Naive B cell (primary cell): Measurements from ENCODE around the gene PPP2R1B. TPM values are rescaled to one million over a fixed set of nuclear protein-coding genes. Genes with fewer than 3 reads are reported as not detected.

Experiments used
- ATAC-seq, 2 donors: fragments of 150-1000 bp; cut with Tn5 transposase; 2 replicates each; pipeline ENCODE4 v1.10.0; 2021; ENCODE audit warnings: low read depth in 2 of 2, mild to moderate bottlenecking in 2 of 2, moderate library complexity in 2 of 2
- DNase-seq: peaks from one replicate; pipeline ENCODE4 v3.0.0; 2022
- H3K27ac Mint-ChIP-seq, 6 donors: one replicate each; pipeline ENCODE4 v1.8.0; 2020 to 2022; ENCODE audit warnings: mild to moderate bottlenecking in 6 of 6, mixed read lengths in 6 of 6, moderate library complexity in 5 of 6, inconsistent platforms in 2 of 6
- H3K27me3 Mint-ChIP-seq, 3 donors: one replicate each; pipeline ENCODE4 v1.8.0; 2021 to 2022; ENCODE audit warnings: mixed read lengths in 3 of 3, mild to moderate bottlenecking in 1 of 3
- H3K36me3 Mint-ChIP-seq, 2 donors: one replicate each; pipeline ENCODE4 v1.8.0; 2020 to 2022; ENCODE audit warnings: mixed read lengths in 2 of 2, inconsistent platforms in 1 of 2, mild to moderate bottlenecking in 1 of 2
- H3K4me1 Mint-ChIP-seq, 3 donors: one replicate each; pipeline ENCODE4 v1.8.0; 2020 to 2022; ENCODE audit warnings: mixed read lengths in 3 of 3, inconsistent platforms in 1 of 3, mild to moderate bottlenecking in 1 of 3, moderate library complexity in 1 of 3
- H3K4me3 Mint-ChIP-seq, 8 donors: one replicate each; pipeline ENCODE4 v1.8.0; 2020 to 2022; ENCODE audit warnings: mild to moderate bottlenecking in 8 of 8, mixed read lengths in 8 of 8, moderate library complexity in 8 of 8, inconsistent platforms in 2 of 8
- H3K9me3 Mint-ChIP-seq, 7 donors: one replicate each; pipeline ENCODE4 v1.8.0; 2020 to 2022; ENCODE audit warnings: mixed read lengths in 7 of 7, mild to moderate bottlenecking in 5 of 7, inconsistent platforms in 2 of 7, moderate library complexity in 1 of 7
- polyA plus RNA-seq, 6 donors: library from polyadenylated mRNA; unstranded; fragments of 300-500 nt; fragmentation: Illumina TruSeq; gene quantifications; one replicate each; pipeline ENCODE4 v1.2.3, GENCODE V29; 2021; ENCODE audit warnings: low read depth in 6 of 6

Gene PPP2R1B
- polyA plus RNA-seq: 10 to 100 TPM; 14.8 to 23.0 (median 18.6) TPM

- DNase-seq: peak; percentile 72
- Mint-ChIP-seq H3K9me3 (no peaks in the 10 kb centered on the region), H3K36me3 (peaks cover 0 to 17% of the 10 kb centered on the region in 2 donors), H3K27ac (peak within 1 kb of the TSS; percentile 91 to 99 (median 98)), H3K4me1 (peaks cover 16 to 48% (median 41%) of the 10 kb centered on the region in 3 donors), H3K4me3 (peak within 1 kb of the TSS; percentile 87 to 100 (median 99)), H3K27me3 (no peaks in the 10 kb centered on the region)
- peak; percentile 95 to 96 for ATAC-seq
Observed at GRCh38 chr11:111765984-111766833, at the start of gene PPP2R1B. TSS of gene PPP2R1B (minus strand) at chr11:111766389. CDS start at chr11:111766361, 28 bp downstream.

GRCh38 chr11:111815489-111815888 lies 49.3 kb upstream of the PPP2R1B start:
- ATAC-seq: no peak
- Mint-ChIP-seq H3K27ac (peak overlapping the region in 2 of 6 donors; percentile 56 to 68), H3K27me3 (no peaks in the 10 kb centered on the region), H3K4me3 (no peak overlapping the region), H3K4me1 (no peaks in the 10 kb centered on the region), H3K36me3 (peaks cover 0 to 15% of the 10 kb centered on the region in 2 donors), H3K9me3 (no peaks in the 10 kb centered on the region)
- DNase-seq: no peak

GRCh38 chr11:111814557-111815320 lies 48.5 kb upstream of the PPP2R1B start:
- Mint-ChIP-seq H3K9me3 (no peaks in the 10 kb centered on the region), H3K27me3 (no peaks in the 10 kb centered on the region), H3K36me3 (peaks cover 0 to 15% of the 10 kb centered on the region in 2 donors), H3K4me3 (no peak overlapping the region), H3K4me1 (no peaks in the 10 kb centered on the region), H3K27ac (peak overlapping the region in 2 of 6 donors; percentile 43 to 56)
- ATAC-seq (no peak), DNase-seq (no peak)

- DNase-seq (no peak), ATAC-seq (no peak)
- Mint-ChIP-seq H3K9me3 (no peaks in the 10 kb centered on the region), H3K36me3 (peaks cover 0 to 15% of the 10 kb centered on the region in 2 donors), H3K27ac (no peak overlapping the region), H3K4me1 (no peaks in the 10 kb centered on the region), H3K27me3 (no peaks in the 10 kb centered on the region), H3K4me3 (no peak overlapping the region)
Observed at GRCh38 chr11:111814106-111814505, 47.9 kb upstream of the PPP2R1B start.

GRCh38 chr11:111812211-111812610 lies 46.0 kb upstream of the PPP2R1B start:
- no peak overlapping the region for H3K4me3 Mint-ChIP-seq
- H3K27me3 Mint-ChIP-seq: no peaks in the 10 kb centered on the region
- H3K36me3 Mint-ChIP-seq: peaks cover 11 to 13% of the 10 kb centered on the region in 2 donors
- H3K9me3 Mint-ChIP-seq: no peaks in the 10 kb centered on the region
- no peak overlapping the region for H3K27ac Mint-ChIP-seq
- DNase-seq: no peak
- no peaks in the 10 kb centered on the region for H3K4me1 Mint-ChIP-seq
- no peak for ATAC-seq

GRCh38 chr11:111811445-111811844 lies 45.3 kb upstream of the PPP2R1B start:
- H3K27ac Mint-ChIP-seq: no peak overlapping the region
- peaks cover 8 to 20% of the 10 kb centered on the region in 2 donors for H3K36me3 Mint-ChIP-seq
- no peaks in the 10 kb centered on the region for H3K4me1 Mint-ChIP-seq
- no peak for DNase-seq
- H3K27me3 Mint-ChIP-seq: no peaks in the 10 kb centered on the region
- no peak for ATAC-seq
- no peaks in the 10 kb centered on the region for H3K9me3 Mint-ChIP-seq
- H3K4me3 Mint-ChIP-seq: no peak overlapping the region

GRCh38 chr11:111808834-111809233 lies 42.6 kb upstream of the PPP2R1B start:
- Mint-ChIP-seq H3K4me1 (no peaks in the 10 kb centered on the region), H3K36me3 (peaks cover 12 to 34% of the 10 kb centered on the region in 2 donors), H3K9me3 (no peaks in the 10 kb centered on the region), H3K27ac (no peak overlapping the region), H3K4me3 (peak overlapping the region in 1 of 8 donors; percentile 9), H3K27me3 (no peaks in the 10 kb centered on the region)
- no peak for DNase-seq
- no peak for ATAC-seq

GRCh38 chr11:111808063-111808588 lies 41.9 kb upstream of the PPP2R1B start:
- no peaks in the 10 kb centered on the region for H3K4me1 Mint-ChIP-seq
- peaks cover 12 to 34% of the 10 kb centered on the region in 2 donors for H3K36me3 Mint-ChIP-seq
- H3K9me3 Mint-ChIP-seq: no peaks in the 10 kb centered on the region
- H3K27me3 Mint-ChIP-seq: no peaks in the 10 kb centered on the region
- ATAC-seq (no peak), DNase-seq (no peak)
- no peak overlapping the region for H3K4me3 Mint-ChIP-seq
- peak overlapping the region in 1 of 6 donors; percentile 50 for H3K27ac Mint-ChIP-seq

- ATAC-seq (no peak), DNase-seq (no peak)
- no peaks in the 10 kb centered on the region for H3K9me3 Mint-ChIP-seq
- no peaks in the 10 kb centered on the region for H3K27me3 Mint-ChIP-seq
- no peaks in the 10 kb centered on the region for H3K4me1 Mint-ChIP-seq
- no peak overlapping the region for H3K4me3 Mint-ChIP-seq
- peaks cover 14 to 43% of the 10 kb centered on the region in 2 donors for H3K36me3 Mint-ChIP-seq
- H3K27ac Mint-ChIP-seq: peak overlapping the region in 1 of 6 donors; percentile 1
Observed at GRCh38 chr11:111807076-111807475, 40.9 kb upstream of the PPP2R1B start.

GRCh38 chr11:111801135-111801534 lies 34.9 kb upstream of the PPP2R1B start:
- Mint-ChIP-seq H3K36me3 (peaks cover 42 to 67% of the 10 kb centered on the region in 2 donors), H3K27ac (no peak overlapping the region), H3K9me3 (peaks cover 0 to 33% (median 19%) of the 10 kb centered on the region in 7 donors), H3K4me1 (peaks cover 11 to 18% (median 14%) of the 10 kb centered on the region in 3 donors), H3K27me3 (no peaks in the 10 kb centered on the region), H3K4me3 (no peak overlapping the region)
- ATAC-seq (no peak), DNase-seq (no peak)

GRCh38 chr11:111798279-111798678 lies 32.1 kb upstream of the PPP2R1B start:
- no peaks in the 10 kb centered on the region for H3K27me3 Mint-ChIP-seq
- H3K9me3 Mint-ChIP-seq: peaks cover 0 to 33% (median 19%) of the 10 kb centered on the region in 7 donors
- peaks cover 14 to 24% (median 15%) of the 10 kb centered on the region in 3 donors for H3K4me1 Mint-ChIP-seq
- H3K36me3 Mint-ChIP-seq: peaks cover 37 to 64% of the 10 kb centered on the region in 2 donors
- DNase-seq (no peak), ATAC-seq (no peak)
- H3K27ac Mint-ChIP-seq: no peak overlapping the region
- no peak overlapping the region for H3K4me3 Mint-ChIP-seq

- DNase-seq (peak; percentile 48), ATAC-seq (peak; percentile 92 to 96)
- peaks cover 0 to 33% (median 19%) of the 10 kb centered on the region in 7 donors for H3K9me3 Mint-ChIP-seq
- H3K36me3 Mint-ChIP-seq: peaks cover 35 to 56% of the 10 kb centered on the region in 2 donors
- peaks cover 14 to 24% (median 15%) of the 10 kb centered on the region in 3 donors for H3K4me1 Mint-ChIP-seq
- peak overlapping the region in 5 of 6 donors; percentile 57 to 80 (median 69) for H3K27ac Mint-ChIP-seq
- peak overlapping the region in 3 of 8 donors; percentile 2 to 57 (median 42) for H3K4me3 Mint-ChIP-seq
- H3K27me3 Mint-ChIP-seq: no peaks in the 10 kb centered on the region
Observed at GRCh38 chr11:111797145-111797581, 31.0 kb upstream of the PPP2R1B start.

GRCh38 chr11:111796696-111797095 lies 30.5 kb upstream of the PPP2R1B start:
- H3K36me3 Mint-ChIP-seq: peaks cover 31 to 51% of the 10 kb centered on the region in 2 donors
- H3K27me3 Mint-ChIP-seq: no peaks in the 10 kb centered on the region
- DNase-seq (no peak), ATAC-seq (peak in 1 of 2 donors; percentile 38)
- no peak overlapping the region for H3K4me3 Mint-ChIP-seq
- peak overlapping the region in 4 of 6 donors; percentile 11 to 80 (median 58) for H3K27ac Mint-ChIP-seq
- peaks cover 14 to 24% (median 15%) of the 10 kb centered on the region in 3 donors for H3K4me1 Mint-ChIP-seq
- peaks cover 0 to 33% (median 19%) of the 10 kb centered on the region in 7 donors for H3K9me3 Mint-ChIP-seq
